Fibroblast of lung (primary cell): ENCODE measurements around the gene ZNF664.

ENCODE experiments used
- CTCF ChIP-seq, 2 donors: IDR thresholded peaks in 1 of 2; conservative IDR thresholded peaks in 1 of 2; 1 replicate in 1 of 2; 2 replicates in 1 of 2; pipeline ENCODE4 v1.5.1; 2011 to 2012; ENCODE audit warnings: low read length in 2 of 2, control low read depth in 1 of 2, inconsistent platforms in 1 of 2, low read depth in 1 of 2, mild to moderate bottlenecking in 1 of 2
- EZH2 ChIP-seq: IDR thresholded peaks from 2 replicates; pipeline ENCODE4 v1.5.1; 2012; ENCODE audit warnings: low read length, control low read depth, mild to moderate bottlenecking; ENCODE audit errors: missing control alignments

- TF ChIP-seq CTCF (conservative IDR thresholded peaks at IDR 0.05 in 1 of 2, IDR thresholded peaks at IDR 0.05 in 1 of 2; ENCODE audit: low read depth in 1 of 2, low read length in 2 of 2) (no peak), EZH2 (no peak)
Observed at GRCh38 chr12:124057691-124058090, 84.7 kb downstream of the ZNF664 start.
